HL-60 (cell line): Measurements from ENCODE around the gene NFE2L3.
A peak's percentile ranks its signal among the peaks of the same experiment; 100 is the strongest.

Experiments
- CTCF ChIP-seq: IDR thresholded peaks from one replicate; pipeline ENCODE4 v1.5.1; 2011; ENCODE audit warnings: low read length, control low read depth, inconsistent platforms; ENCODE audit not compliant: insufficient read depth
- GABPA ChIP-seq: IDR thresholded peaks from 2 replicates; pipeline ENCODE4 v1.6.1; 2012; ENCODE audit warnings: low read depth
- POLR2AphosphoS5 ChIP-seq: IDR thresholded peaks from 2 replicates; pipeline ENCODE4 v1.6.1; 2012; ENCODE audit warnings: low read depth
- TF ChIP-seq, protein P1 (sequence below): IDR thresholded peaks from 2 replicates; pipeline ENCODE4 v1.6.1; 2012; ENCODE audit warnings: low read depth; ENCODE audit not compliant: insufficient replicate concordance

DNA sequence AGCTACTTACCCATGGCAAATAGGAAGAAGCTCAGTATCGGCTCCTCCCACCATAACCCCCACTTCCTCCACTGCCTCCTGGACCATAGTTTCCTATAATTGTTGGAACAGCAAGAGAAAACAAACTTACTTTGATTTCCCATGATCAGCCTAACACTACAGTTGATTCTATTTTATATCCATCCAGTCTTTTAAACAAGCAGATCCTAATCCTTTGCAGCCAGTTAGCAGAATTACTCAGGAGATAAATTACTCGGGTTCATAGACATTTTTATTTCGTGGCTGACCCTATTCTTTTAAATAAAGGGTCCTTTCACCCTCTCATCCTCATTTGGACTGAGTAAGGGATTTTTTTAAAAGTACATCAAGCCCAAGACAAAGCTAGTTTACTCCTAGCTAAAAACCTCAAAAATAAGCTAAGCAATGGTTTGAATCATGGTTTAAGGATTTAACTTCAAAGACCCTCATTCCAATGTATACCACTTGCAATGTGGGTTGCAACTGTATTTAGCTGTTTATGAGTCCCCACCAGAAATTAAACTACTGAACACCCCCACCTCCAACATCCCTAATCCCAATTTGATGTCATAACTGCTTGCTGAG, 40.6 kb downstream of the NFE2L3 start:
- TF ChIP-seq CTCF (no peak), GABPA (no peak), POLR2AphosphoS5 (peak; percentile 49; the same call in 1 of the 2 replicates)
- TF ChIP-seq, protein P1, sequence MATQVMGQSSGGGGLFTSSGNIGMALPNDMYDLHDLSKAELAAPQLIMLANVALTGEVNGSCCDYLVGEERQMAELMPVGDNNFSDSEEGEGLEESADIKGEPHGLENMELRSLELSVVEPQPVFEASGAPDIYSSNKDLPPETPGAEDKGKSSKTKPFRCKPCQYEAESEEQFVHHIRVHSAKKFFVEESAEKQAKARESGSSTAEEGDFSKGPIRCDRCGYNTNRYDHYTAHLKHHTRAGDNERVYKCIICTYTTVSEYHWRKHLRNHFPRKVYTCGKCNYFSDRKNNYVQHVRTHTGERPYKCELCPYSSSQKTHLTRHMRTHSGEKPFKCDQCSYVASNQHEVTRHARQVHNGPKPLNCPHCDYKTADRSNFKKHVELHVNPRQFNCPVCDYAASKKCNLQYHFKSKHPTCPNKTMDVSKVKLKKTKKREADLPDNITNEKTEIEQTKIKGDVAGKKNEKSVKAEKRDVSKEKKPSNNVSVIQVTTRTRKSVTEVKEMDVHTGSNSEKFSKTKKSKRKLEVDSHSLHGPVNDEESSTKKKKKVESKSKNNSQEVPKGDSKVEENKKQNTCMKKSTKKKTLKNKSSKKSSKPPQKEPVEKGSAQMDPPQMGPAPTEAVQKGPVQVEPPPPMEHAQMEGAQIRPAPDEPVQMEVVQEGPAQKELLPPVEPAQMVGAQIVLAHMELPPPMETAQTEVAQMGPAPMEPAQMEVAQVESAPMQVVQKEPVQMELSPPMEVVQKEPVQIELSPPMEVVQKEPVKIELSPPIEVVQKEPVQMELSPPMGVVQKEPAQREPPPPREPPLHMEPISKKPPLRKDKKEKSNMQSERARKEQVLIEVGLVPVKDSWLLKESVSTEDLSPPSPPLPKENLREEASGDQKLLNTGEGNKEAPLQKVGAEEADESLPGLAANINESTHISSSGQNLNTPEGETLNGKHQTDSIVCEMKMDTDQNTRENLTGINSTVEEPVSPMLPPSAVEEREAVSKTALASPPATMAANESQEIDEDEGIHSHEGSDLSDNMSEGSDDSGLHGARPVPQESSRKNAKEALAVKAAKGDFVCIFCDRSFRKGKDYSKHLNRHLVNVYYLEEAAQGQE, result no peak
